Measurements from ENCODE around the gene SLC2A1. TPM values are rescaled to one million over a fixed set of nuclear protein-coding genes. Genes with fewer than 3 reads are reported as not detected.

The SLC2A1 gene
- total RNA-seq, 4 donors from 2014 or later, result 488 to 2,308 (median 910) TPM

GRCh38 chr1:42983253-42983652, 24.6 kb upstream of the SLC2A1 start:
- no peak for DNase-seq (ENCODE audit: low spot score in 2 of 2)
- TF ChIP-seq CTCF (IDR thresholded peaks at IDR 0.05) (no peak), POLR2A (IDR thresholded peaks at IDR 0.05) (no peak)
- H3K4me3 ChIP-seq (ENCODE audit: low read depth, poor library complexity, severe bottlenecking), result no peak overlapping the region
- WGBS, 2 donors, result 48 to 50% methylated on average over 3 of the region's 3 CpGs
- intact Hi-C loops (cut with DNase I; ENCODE audit: low total_unique reads), result no loop called here

GRCh38 chr1:42982641-42983040, 24.0 kb upstream of the SLC2A1 start:
- 81 to 92% methylated on average over 6 of the region's 6 CpGs for WGBS, 2 donors
- H3K4me3 ChIP-seq (ENCODE audit: low read depth, poor library complexity, severe bottlenecking), result no peak overlapping the region
- no peak for TF ChIP-seq CTCF (IDR thresholded peaks at IDR 0.05)
- no peak for TF ChIP-seq POLR2A (IDR thresholded peaks at IDR 0.05)
- intact Hi-C loops (cut with DNase I; ENCODE audit: low total_unique reads), result no loop called here
- no peak for DNase-seq (ENCODE audit: low spot score in 2 of 2)

GRCh38 chr1:42981871-42982270, 23.2 kb upstream of the SLC2A1 start:
- WGBS, 2 donors, result 70 to 78% methylated on average over 6 of the region's 6 CpGs

GRCh38 chr1:42981255-42981805, 22.7 kb upstream of the SLC2A1 start:
- no peak for DNase-seq (ENCODE audit: low spot score in 2 of 2)
- WGBS, 2 donors, result 70 to 80% methylated on average over 4 of the region's 4 CpGs
- H3K4me3 ChIP-seq (ENCODE audit: low read depth, poor library complexity, severe bottlenecking), result no peak overlapping the region
- intact Hi-C loops (cut with DNase I; ENCODE audit: low total_unique reads), result no loop called here
- no peak for TF ChIP-seq POLR2A (IDR thresholded peaks at IDR 0.05)
- no peak for TF ChIP-seq CTCF (IDR thresholded peaks at IDR 0.05)

More at GRCh38 chr1:42981871-42982270, 23.2 kb upstream of the SLC2A1 start:
- no peak for TF ChIP-seq CTCF (IDR thresholded peaks at IDR 0.05)
- no peak for TF ChIP-seq POLR2A (IDR thresholded peaks at IDR 0.05)
- intact Hi-C loops (cut with DNase I; ENCODE audit: low total_unique reads), result no loop called here
- no peak overlapping the region for H3K4me3 ChIP-seq (ENCODE audit: low read depth, poor library complexity, severe bottlenecking)
- no peak for DNase-seq (ENCODE audit: low spot score in 2 of 2)

- no peak for DNase-seq (ENCODE audit: low spot score in 2 of 2)
- TF ChIP-seq CTCF (IDR thresholded peaks at IDR 0.05) (no peak), POLR2A (IDR thresholded peaks at IDR 0.05) (no peak)
- no peak overlapping the region for H3K4me3 ChIP-seq (ENCODE audit: low read depth, poor library complexity, severe bottlenecking)
- WGBS, 2 donors, result 86 to 88% methylated on average over 8 to 9 of the region's 9 CpGs
- intact Hi-C loops (cut with DNase I; ENCODE audit: low total_unique reads), result no loop called here
Measured at GRCh38 chr1:42979896-42980800, 21.5 kb upstream of the SLC2A1 start.

Data from lower leg skin (tissue), 4 donors.